WTC11 (cell line): ENCODE measurements around the gene PRUNE2.

Source experiments
- CTCF ChIP-seq: fragments of 200-600 bp; IDR thresholded peaks from 2 replicates; pipeline ENCODE4 v1.8.0; 2022; ENCODE audit warnings: antibody characterized with exemption
- ETV6 ChIP-seq: sonication (generic); formaldehyde crosslinking; IDR thresholded peaks from 2 replicates; pipeline ENCODE4 v1.8.1; 2022; ENCODE audit warnings: mild to moderate bottlenecking, missing genetic modification reagents
- IRF1 ChIP-seq: sonication (generic); formaldehyde crosslinking; IDR thresholded peaks from 2 replicates; pipeline ENCODE4 v1.8.0; 2023; ENCODE audit warnings: missing genetic modification reagents
- MXD4 ChIP-seq: fragments of 250-450 bp; sonication (Bioruptor Pico); IDR thresholded peaks from 2 replicates; pipeline ENCODE4 v1.8.0; 2021; ENCODE audit warnings: mild to moderate bottlenecking, moderate library complexity, borderline replicate concordance
- SMAD4 ChIP-seq: sonication (generic); formaldehyde crosslinking; IDR thresholded peaks from 2 replicates; pipeline ENCODE4 v1.8.0; 2022; ENCODE audit warnings: mild to moderate bottlenecking, missing genetic modification reagents
- ZNF263 ChIP-seq: sonication (generic); formaldehyde crosslinking; IDR thresholded peaks from 2 replicates; pipeline ENCODE4 v1.8.1; 2022; ENCODE audit warnings: low read depth, mild to moderate bottlenecking, moderate library complexity, missing genetic modification reagents

- TF ChIP-seq CTCF = no peak
- TF ChIP-seq SMAD4 (CRISPR knock-in tag) = no peak
- TF ChIP-seq MXD4 (CRISPR knock-in tag) = no peak
- TF ChIP-seq ETV6 = no peak
- no peak for TF ChIP-seq ZNF263 (CRISPR knock-in tag)
- TF ChIP-seq IRF1 (CRISPR knock-in tag) = no peak
Observed at GRCh38 chr9:76917299-76917698, 11.4 kb upstream of the PRUNE2 start.
